Neural progenitor cell (in vitro differentiated cells): ENCODE results near the gene CDC42SE2. TPM values are rescaled to one million over a fixed set of nuclear protein-coding genes. Genes with fewer than 3 reads are reported as not detected.
A peak's percentile ranks its signal among the peaks of the same experiment; 100 is the strongest.

Source experiments
- DNase-seq: peaks from one replicate; pipeline ENCODE4 v3.0.0-alpha.2; 2016; ENCODE audit warnings: low spot score
- H2AFZ ChIP-seq: fragments of 200-600 bp; sonication (generic); replicated peaks from 2 replicates; pipeline ENCODE4 v1.6.1; 2016; ENCODE audit warnings: antibody characterized with exemption
- H3F3A ChIP-seq: fragments of 200-600 bp; sonication (generic); 2 replicates; pipeline ENCODE4 v1.6.1; 2016; ENCODE audit warnings: antibody characterized with exemption, low read depth
- H3K27ac ChIP-seq: fragments of 200-600 bp; sonication (generic); 2 replicates; pipeline ENCODE4 v1.5.1; 2016; ENCODE audit warnings: mild to moderate bottlenecking
- H3K27me3 ChIP-seq: fragments of 200-600 bp; sonication (generic); 2 replicates; pipeline ENCODE4 v1.6.1; 2016; ENCODE audit warnings: mild to moderate bottlenecking, moderate library complexity
- H3K36me3 ChIP-seq: fragments of 200-600 bp; sonication (generic); 2 replicates; pipeline ENCODE4 v1.5.1; 2016
- H3K4me1 ChIP-seq: fragments of 200-600 bp; sonication (generic); 2 replicates; pipeline ENCODE4 v1.6.1; 2016; ENCODE audit warnings: mixed run types
- H3K4me2 ChIP-seq: fragments of 200-600 bp; sonication (generic); 2 replicates; pipeline ENCODE4 v1.6.1; 2016
- H3K4me3 ChIP-seq: fragments of 200-600 bp; sonication (generic); 2 replicates; pipeline ENCODE4 v1.5.1; 2016
- H3K79me2 ChIP-seq: fragments of 200-600 bp; sonication (generic); 2 replicates; pipeline ENCODE4 v1.6.1; 2016; ENCODE audit warnings: low read depth
- H3K9ac ChIP-seq: fragments of 200-600 bp; sonication (generic); 2 replicates; pipeline ENCODE4 v1.6.1; 2016
- H3K9me3 ChIP-seq: fragments of 200-600 bp; sonication (generic); 2 replicates; pipeline ENCODE4 v1.5.1; 2016; ENCODE audit warnings: low read depth
- H4K20me1 ChIP-seq: fragments of 200-600 bp; sonication (generic); 2 replicates; pipeline ENCODE4 v1.6.1; 2016; ENCODE audit warnings: low read depth
- H3K27ac Mint-ChIP-seq: 3 replicates; pipeline ENCODE4 v1.8.0; 2021; ENCODE audit warnings: mixed read lengths
- H3K27me3 Mint-ChIP-seq: 2 replicates; pipeline ENCODE4 v1.8.0; 2022; ENCODE audit warnings: low read depth, mild to moderate bottlenecking, inconsistent platforms, moderate library complexity, mixed read lengths; ENCODE audit not compliant: insufficient read depth
- H3K36me3 Mint-ChIP-seq: 3 replicates; pipeline ENCODE4 v1.8.0; 2021; ENCODE audit warnings: mixed read lengths
- H3K4me1 Mint-ChIP-seq: 3 replicates; pipeline ENCODE4 v1.8.0; 2021; ENCODE audit warnings: mixed read lengths
- H3K4me3 Mint-ChIP-seq: 3 replicates; pipeline ENCODE4 v1.8.0; 2021; ENCODE audit warnings: mild to moderate bottlenecking, moderate library complexity, mixed read lengths
- H3K9me3 Mint-ChIP-seq: 3 replicates; pipeline ENCODE4 v1.8.0; 2020; ENCODE audit warnings: mixed read lengths
- EZH2 ChIP-seq: fragments of 200-600 bp; sonication (generic); IDR thresholded peaks from 2 replicates; pipeline ENCODE4 v1.6.1; 2017; ENCODE audit warnings: antibody characterized with exemption, mild to moderate bottlenecking, moderate library complexity
- EZH2phosphoT487 ChIP-seq: fragments of 200-600 bp; sonication (generic); IDR thresholded peaks from 2 replicates; pipeline ENCODE4 v1.6.1; 2017; ENCODE audit warnings: antibody characterized with exemption
- total RNA-seq: library from RNA; depleted of rRNA; stranded (reverse); fragments of >200 nt; gene quantifications from 2 replicates; pipeline ENCODE4 v1.2.3, GENCODE V29; 2015; ENCODE audit warnings: low replicate concordance
- TF ChIP-seq, protein P1 (sequence below): fragments of 200-600 bp; sonication (generic); IDR thresholded peaks from 2 replicates; pipeline ENCODE4 v1.5.1; 2017; ENCODE audit warnings: antibody characterized with exemption, mild to moderate bottlenecking

Gene CDC42SE2
- total RNA-seq, 1 donor from 2014 or later = 79.9 TPM

GRCh38 chr5:131381777-131382176, 117.9 kb downstream of the CDC42SE2 start:
- Mint-ChIP-seq H3K27ac (no peak overlapping the region), H3K4me3 (no peak overlapping the region), H3K36me3 (peaks cover 7% of the 10 kb centered on the region), H3K27me3 (no peaks in the 10 kb centered on the region), H3K4me1 (peaks cover 21% of the 10 kb centered on the region), H3K9me3 (no peaks in the 10 kb centered on the region)
- Histone ChIP-seq H3F3A (peaks cover 3% of the 10 kb centered on the region), H3K9ac (no peak overlapping the region), H3K9me3 (no peaks in the 10 kb centered on the region), H4K20me1 (peaks cover 4% of the 10 kb centered on the region), H3K4me1 (no peaks in the 10 kb centered on the region), H3K4me3 (no peak overlapping the region), H3K27ac (no peak overlapping the region), H3K4me2 (no peak overlapping the region), H3K79me2 (peaks cover 24% of the 10 kb centered on the region), H2AFZ (no peak overlapping the region), H3K36me3 (no peaks in the 10 kb centered on the region), H3K27me3 (no peaks in the 10 kb centered on the region)
- DNase-seq = no peak
- TF ChIP-seq, protein P1, sequence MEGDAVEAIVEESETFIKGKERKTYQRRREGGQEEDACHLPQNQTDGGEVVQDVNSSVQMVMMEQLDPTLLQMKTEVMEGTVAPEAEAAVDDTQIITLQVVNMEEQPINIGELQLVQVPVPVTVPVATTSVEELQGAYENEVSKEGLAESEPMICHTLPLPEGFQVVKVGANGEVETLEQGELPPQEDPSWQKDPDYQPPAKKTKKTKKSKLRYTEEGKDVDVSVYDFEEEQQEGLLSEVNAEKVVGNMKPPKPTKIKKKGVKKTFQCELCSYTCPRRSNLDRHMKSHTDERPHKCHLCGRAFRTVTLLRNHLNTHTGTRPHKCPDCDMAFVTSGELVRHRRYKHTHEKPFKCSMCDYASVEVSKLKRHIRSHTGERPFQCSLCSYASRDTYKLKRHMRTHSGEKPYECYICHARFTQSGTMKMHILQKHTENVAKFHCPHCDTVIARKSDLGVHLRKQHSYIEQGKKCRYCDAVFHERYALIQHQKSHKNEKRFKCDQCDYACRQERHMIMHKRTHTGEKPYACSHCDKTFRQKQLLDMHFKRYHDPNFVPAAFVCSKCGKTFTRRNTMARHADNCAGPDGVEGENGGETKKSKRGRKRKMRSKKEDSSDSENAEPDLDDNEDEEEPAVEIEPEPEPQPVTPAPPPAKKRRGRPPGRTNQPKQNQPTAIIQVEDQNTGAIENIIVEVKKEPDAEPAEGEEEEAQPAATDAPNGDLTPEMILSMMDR = no peak
- no peak for TF ChIP-seq EZH2phosphoT487
- TF ChIP-seq EZH2 = no peak

DNA sequence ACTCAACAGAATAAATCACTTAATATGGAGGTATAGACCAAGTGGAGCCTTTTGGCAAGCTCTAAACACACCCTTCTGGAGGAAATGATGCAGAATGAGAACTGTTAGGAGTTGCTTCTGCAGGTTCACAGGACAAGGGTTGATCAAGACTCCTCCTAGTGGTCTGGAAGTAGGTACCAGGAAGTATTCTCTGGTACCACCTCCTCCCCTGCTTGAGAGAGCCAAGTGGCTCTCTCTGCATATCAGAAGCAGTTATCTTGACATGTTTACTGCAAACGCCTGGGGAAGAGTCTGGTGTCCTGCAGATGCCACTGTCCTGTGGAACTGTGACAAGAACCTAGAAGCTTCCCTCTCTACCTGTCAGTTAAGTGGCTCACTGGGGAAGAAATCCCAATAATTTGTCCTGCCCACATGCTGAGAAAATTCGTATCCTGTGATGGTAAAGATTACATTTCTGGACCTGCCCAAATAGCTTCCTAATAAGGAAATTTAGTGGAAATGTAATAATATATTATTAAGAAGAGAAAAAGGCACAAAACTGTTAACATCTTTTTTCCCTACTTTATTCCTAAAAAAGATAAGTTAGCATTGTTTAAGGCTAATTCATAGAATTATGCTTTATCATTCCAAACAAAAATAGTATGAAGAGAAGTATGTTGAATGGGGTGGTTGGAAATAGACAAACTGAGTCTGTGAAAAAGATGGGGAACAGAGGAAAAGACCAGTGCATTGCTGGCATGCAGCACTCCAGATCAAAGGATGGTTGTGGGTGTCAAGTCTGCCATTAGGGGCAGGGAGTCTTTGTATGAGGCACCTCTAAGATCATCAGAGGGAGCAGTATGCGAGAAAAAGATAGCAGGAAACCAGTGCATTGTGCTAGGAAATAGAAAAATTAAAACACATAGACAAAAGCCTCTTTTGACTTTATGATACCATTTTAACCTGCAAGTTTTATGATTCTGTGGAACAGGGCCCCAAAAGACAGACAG, 118.8 kb downstream of the CDC42SE2 start:
- no peak for TF ChIP-seq EZH2phosphoT487
- TF ChIP-seq, protein P1 = peak; percentile 63
- H3K27me3 Mint-ChIP-seq = no peaks in the 10 kb centered on the region
- peaks cover 22% of the 10 kb centered on the region for H3K4me1 Mint-ChIP-seq
- H3K4me3 Mint-ChIP-seq = no peak overlapping the region
- H2AFZ ChIP-seq = no peak overlapping the region
- H4K20me1 ChIP-seq = peaks cover 4% of the 10 kb centered on the region
- H3K4me1 ChIP-seq = no peaks in the 10 kb centered on the region
- no peak overlapping the region for H3K4me3 ChIP-seq
- H3K9ac ChIP-seq = no peak overlapping the region
- H3K27me3 ChIP-seq = no peaks in the 10 kb centered on the region
- no peaks in the 10 kb centered on the region for H3K36me3 ChIP-seq
- H3K27ac Mint-ChIP-seq = peak overlapping the region; percentile 0
- no peaks in the 10 kb centered on the region for H3K9me3 Mint-ChIP-seq
- H3K4me2 ChIP-seq = no peak overlapping the region
- H3K36me3 Mint-ChIP-seq = peaks cover 7% of the 10 kb centered on the region
- DNase-seq = peak; percentile 66
- peaks cover 23% of the 10 kb centered on the region for H3K79me2 ChIP-seq
- no peaks in the 10 kb centered on the region for H3K9me3 ChIP-seq
- peaks cover 3% of the 10 kb centered on the region for H3F3A ChIP-seq
- no peak overlapping the region for H3K27ac ChIP-seq

GRCh38 chr5:131384173-131384572, 120.3 kb downstream of the CDC42SE2 start:
- TF ChIP-seq, protein P1 = no peak
- TF ChIP-seq EZH2phosphoT487 (no peak), EZH2 (no peak)
- no peak overlapping the region for H3K9ac ChIP-seq
- peaks cover 17% of the 10 kb centered on the region for H3K79me2 ChIP-seq
- H3K4me3 ChIP-seq = no peak overlapping the region
- H3K4me1 ChIP-seq = no peaks in the 10 kb centered on the region
- H3K4me3 Mint-ChIP-seq = no peak overlapping the region
- no peak for DNase-seq
- no peaks in the 10 kb centered on the region for H3K9me3 Mint-ChIP-seq
- no peaks in the 10 kb centered on the region for H3K36me3 ChIP-seq
- peaks cover 22% of the 10 kb centered on the region for H3K4me1 Mint-ChIP-seq
- H2AFZ ChIP-seq = no peak overlapping the region
- H3K4me2 ChIP-seq = no peak overlapping the region
- no peaks in the 10 kb centered on the region for H3K27me3 Mint-ChIP-seq
- H3K27ac ChIP-seq = no peak overlapping the region
- H3K27ac Mint-ChIP-seq = no peak overlapping the region
- no peaks in the 10 kb centered on the region for H3K9me3 ChIP-seq
- peaks cover 4% of the 10 kb centered on the region for H4K20me1 ChIP-seq
- H3K27me3 ChIP-seq = no peaks in the 10 kb centered on the region
- peaks cover 3% of the 10 kb centered on the region for H3F3A ChIP-seq
- H3K36me3 Mint-ChIP-seq = peaks cover 8% of the 10 kb centered on the region
